H9 (cell line): Measurements from ENCODE around the gene GNA15. TPM values are rescaled to one million over a fixed set of nuclear protein-coding genes. Genes with fewer than 3 reads are reported as not detected.

Experiments
- DNase-seq: peaks from one replicate; pipeline ENCODE4 v3.0.0-alpha.2; 2017
- H2AFZ ChIP-seq: one replicate; pipeline ENCODE4 v1.6.1; 2013; ENCODE audit warnings: mild to moderate bottlenecking, low read length, control low read depth, moderate library complexity
- H2AK5ac ChIP-seq: 2 replicates; pipeline ENCODE4 v1.6.1; 2013; ENCODE audit warnings: low read length, control low read depth, mixed read lengths; ENCODE audit not compliant: insufficient read length
- H2BK120ac ChIP-seq: one replicate; pipeline ENCODE4 v1.6.1; 2013; ENCODE audit warnings: low read depth, mild to moderate bottlenecking, low read length, control low read depth, inconsistent platforms; ENCODE audit not compliant: poor library complexity, severe bottlenecking
- H2BK12ac ChIP-seq: 2 replicates; pipeline ENCODE4 v1.6.1; 2013; ENCODE audit warnings: low read length, control low read depth, mixed read lengths, low read depth; ENCODE audit not compliant: insufficient read length
- H2BK15ac ChIP-seq: 2 replicates; pipeline ENCODE4 v1.6.1; 2013; ENCODE audit warnings: low read depth, low read length, control low read depth
- H2BK20ac ChIP-seq: one replicate; pipeline ENCODE4 v1.6.1; 2013; ENCODE audit warnings: low read depth, mild to moderate bottlenecking, low read length, control low read depth, inconsistent platforms; ENCODE audit not compliant: poor library complexity, severe bottlenecking
- H2BK5ac ChIP-seq: 2 replicates; pipeline ENCODE4 v1.6.1; 2013; ENCODE audit warnings: low read length, control low read depth, mixed read lengths; ENCODE audit not compliant: insufficient read length
- H3K14ac ChIP-seq: 2 replicates; pipeline ENCODE4 v1.6.1; 2013; ENCODE audit warnings: low read length, control low read depth; ENCODE audit not compliant: insufficient read depth
- H3K18ac ChIP-seq: 2 replicates; pipeline ENCODE4 v1.6.1; 2013; ENCODE audit warnings: low read depth, mild to moderate bottlenecking, mixed read lengths, low read length, control low read depth; ENCODE audit not compliant: insufficient read length
- H3K23ac ChIP-seq: 2 replicates; pipeline ENCODE4 v1.6.1; 2013; ENCODE audit warnings: low read length, control low read depth, mixed read lengths, low read depth; ENCODE audit not compliant: insufficient read length
- H3K23me2 ChIP-seq: 2 replicates; pipeline ENCODE4 v1.6.1; 2013; ENCODE audit warnings: low read depth, mild to moderate bottlenecking, mixed read lengths, low read length, control low read depth; ENCODE audit not compliant: insufficient read length, poor library complexity, severe bottlenecking
- H3K27ac ChIP-seq: 2 replicates; pipeline ENCODE4 v1.5.1; 2013; ENCODE audit warnings: low read length, control low read depth, mixed read lengths, low read depth; ENCODE audit not compliant: insufficient read length
- H3K27me3 ChIP-seq: 2 replicates; pipeline ENCODE4 v1.6.1; 2013; ENCODE audit warnings: low read length, control low read depth, inconsistent platforms; ENCODE audit not compliant: insufficient read depth
- H3K4ac ChIP-seq: 2 replicates; pipeline ENCODE4 v1.6.1; 2013; ENCODE audit warnings: low read depth, mild to moderate bottlenecking, control low read depth, inconsistent platforms, low read length, moderate library complexity
- H3K4me1 ChIP-seq: 2 replicates; pipeline ENCODE4 v1.6.1; 2013; ENCODE audit warnings: low read length, control low read depth, inconsistent platforms; ENCODE audit not compliant: insufficient read depth
- H3K4me2 ChIP-seq: 2 replicates; pipeline ENCODE4 v1.6.1; 2013; ENCODE audit warnings: low read length, control low read depth, mixed read lengths; ENCODE audit not compliant: insufficient read length, insufficient read depth
- H3K56ac ChIP-seq: 2 replicates; pipeline ENCODE4 v1.6.1; 2013; ENCODE audit warnings: low read depth, mild to moderate bottlenecking, mixed read lengths, low read length, control low read depth; ENCODE audit not compliant: insufficient read length
- H3K79me1 ChIP-seq: 2 replicates; pipeline ENCODE4 v1.6.1; 2013; ENCODE audit warnings: low read depth, mild to moderate bottlenecking, moderate library complexity, low read length, control low read depth, inconsistent platforms; ENCODE audit not compliant: insufficient read depth, poor library complexity, severe bottlenecking
- H3K79me2 ChIP-seq: 2 replicates; pipeline ENCODE4 v1.6.1; 2013; ENCODE audit warnings: low read length, control low read depth, inconsistent platforms; ENCODE audit not compliant: insufficient read depth
- H3K9ac ChIP-seq: 2 replicates; pipeline ENCODE4 v1.6.1; 2013; ENCODE audit warnings: low read length, control low read depth, mixed read lengths; ENCODE audit not compliant: insufficient read length; ENCODE audit errors: extremely low read depth
- H3K9me3 ChIP-seq: one replicate; pipeline ENCODE4 v1.6.1; 2013; ENCODE audit warnings: low read depth, low read length, inconsistent platforms; ENCODE audit not compliant: control insufficient read depth
- H3T11ph ChIP-seq: one replicate; pipeline ENCODE4 v1.6.1; 2013; ENCODE audit warnings: mild to moderate bottlenecking, low read length, control low read depth, inconsistent platforms
- H4K20me1 ChIP-seq: one replicate; pipeline ENCODE4 v1.6.1; 2013; ENCODE audit not compliant: control insufficient read depth, insufficient read length, insufficient read depth
- H4K5ac ChIP-seq: 2 replicates; pipeline ENCODE4 v1.6.1; 2013; ENCODE audit warnings: low read depth, mild to moderate bottlenecking, mixed read lengths, low read length, control low read depth; ENCODE audit not compliant: insufficient read length
- H4K8ac ChIP-seq: replicated peaks from 2 replicates; pipeline ENCODE4 v1.6.1; 2013; ENCODE audit warnings: low read length, control low read depth, mixed read lengths, low read depth; ENCODE audit not compliant: insufficient read length
- H4K91ac ChIP-seq: 2 replicates; pipeline ENCODE4 v1.6.1; 2013; ENCODE audit warnings: low read depth, mild to moderate bottlenecking, moderate library complexity, mixed read lengths, low read length, control low read depth; ENCODE audit not compliant: insufficient read length
- H3K27ac Mint-ChIP-seq, 3 experiments: 2 replicates in 2 of 3; 3 replicates in 1 of 3; pipeline ENCODE4 v1.8.0; 2020 to 2021; ENCODE audit warnings: mixed read lengths in 3 of 3, mild to moderate bottlenecking in 1 of 3, moderate library complexity in 1 of 3
- H3K27me3 Mint-ChIP-seq: 2 replicates; pipeline ENCODE4 v1.8.0; 2021; ENCODE audit warnings: low read depth, mild to moderate bottlenecking, moderate library complexity, mixed read lengths
- H3K36me3 Mint-ChIP-seq, 3 experiments: 2 replicates in 2 of 3; 3 replicates in 1 of 3; pipeline ENCODE4 v1.8.0; 2020 to 2021; ENCODE audit warnings: low read depth in 3 of 3, mixed read lengths in 3 of 3; ENCODE audit not compliant: insufficient read depth in 1 of 3
- H3K4me1 Mint-ChIP-seq, 2 experiments: 2 replicates each; pipeline ENCODE4 v1.8.0; 2020; ENCODE audit warnings: mixed read lengths in 2 of 2
- H3K4me3 Mint-ChIP-seq, 2 experiments: 2 replicates in 1 of 2; 3 replicates in 1 of 2; pipeline ENCODE4 v1.8.0; 2020 to 2021; ENCODE audit warnings: mild to moderate bottlenecking in 2 of 2, mixed read lengths in 2 of 2, moderate library complexity in 1 of 2
- H3K9me3 Mint-ChIP-seq, 2 experiments: 2 replicates in 1 of 2; 3 replicates in 1 of 2; pipeline ENCODE4 v1.8.0; 2020; ENCODE audit warnings: mild to moderate bottlenecking in 2 of 2, mixed read lengths in 2 of 2, moderate library complexity in 1 of 2
- WGBS: extraction: QIAGEN DNeasy Blood & Tissue Kit; methylation state at CpG from one replicate; pipeline ENCODE4 v1.1.7; 2013; ENCODE audit warnings: missing lambda C conversion rate, low lambda C conversion rate, mixed read lengths; ENCODE audit not compliant: insufficient read length; ENCODE audit errors: extremely low coverage; 5-methylcytosine and 5-hydroxymethylcytosine counted together
- total RNA-seq: library from RNA; stranded (reverse); gene quantifications from 2 replicates; pipeline ENCODE4 v1.2.1, GENCODE V29; 2021
- TF ChIP-seq, protein P1 (sequence below): fragments of 200-600 bp; sonication (generic); conservative IDR thresholded peaks from 3 replicates; pipeline ENCODE4 v1.8.0; 2021; ENCODE audit warnings: antibody characterized with exemption, mild to moderate bottlenecking

GNA15 gene
- total RNA-seq, 1 experiment from 2014 or later, result not detected

DNA sequence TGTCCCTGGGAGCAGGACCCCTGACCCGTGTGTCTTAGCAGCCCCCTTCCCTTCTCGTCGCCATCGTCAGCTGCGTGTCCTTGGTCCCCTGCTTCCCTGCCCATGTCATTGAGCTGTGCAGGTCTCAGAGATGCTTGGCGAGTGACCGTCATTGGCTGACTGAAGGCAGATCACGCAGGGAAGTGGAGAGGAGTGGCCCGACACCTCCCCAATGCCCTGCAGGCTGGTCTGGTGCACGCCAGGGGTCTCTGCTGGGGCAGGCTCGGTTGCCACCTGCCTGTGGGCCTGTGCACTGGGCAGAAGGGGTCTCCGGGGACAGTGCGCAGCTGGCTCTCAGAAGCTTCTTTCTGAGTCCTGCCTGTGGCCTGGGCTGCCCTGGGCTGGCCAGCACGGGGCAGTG, 35.5 kb upstream of the GNA15 start:
- no peaks in the 10 kb centered on the region for H3K9me3 Mint-ChIP-seq
- Histone ChIP-seq H3K79me1 (peaks cover 15% of the 10 kb centered on the region), H2AFZ (no peak overlapping the region), H2BK20ac (no peak overlapping the region), H3K27me3 (no peaks in the 10 kb centered on the region), H4K8ac (no peak overlapping the region), H3K14ac (no peak overlapping the region), H4K91ac (no peak overlapping the region), H2BK15ac (no peak overlapping the region), H2BK120ac (no peak overlapping the region), H3K4ac (no peak overlapping the region), H2AK5ac (no peak overlapping the region), H3K23me2 (peaks cover 11% of the 10 kb centered on the region), H3K4me1 (no peaks in the 10 kb centered on the region; the same call in 1 of the 2 replicates), H2BK5ac (no peak overlapping the region), H3K79me2 (peaks cover 26% of the 10 kb centered on the region; the same call in 1 of the 2 replicates), H3K9me3 (no peaks in the 10 kb centered on the region), H4K20me1 (peaks cover 10% of the 10 kb centered on the region), H3K18ac (no peak overlapping the region), H3T11ph (no peak overlapping the region), H3K9ac (no peak overlapping the region), H2BK12ac (no peak overlapping the region), H3K27ac (no peak overlapping the region), H4K5ac (no peak overlapping the region), H3K56ac (no peak overlapping the region), H3K23ac (no peak overlapping the region), H3K4me2 (no peak overlapping the region)
- H3K4me1 Mint-ChIP-seq, result peaks cover 13 to 19% of the 10 kb centered on the region in 2 experiments; a peak in 3 of 4 replicates
- no peak overlapping the region for H3K4me3 Mint-ChIP-seq
- H3K27me3 Mint-ChIP-seq, result no peaks in the 10 kb centered on the region
- H3K36me3 Mint-ChIP-seq, result no peaks in the 10 kb centered on the region
- DNase-seq, result no peak
- WGBS, result no CpG with 5 or more reads among the region's 14 CpGs
- H3K27ac Mint-ChIP-seq, result no peak overlapping the region
- TF ChIP-seq, protein P1, sequence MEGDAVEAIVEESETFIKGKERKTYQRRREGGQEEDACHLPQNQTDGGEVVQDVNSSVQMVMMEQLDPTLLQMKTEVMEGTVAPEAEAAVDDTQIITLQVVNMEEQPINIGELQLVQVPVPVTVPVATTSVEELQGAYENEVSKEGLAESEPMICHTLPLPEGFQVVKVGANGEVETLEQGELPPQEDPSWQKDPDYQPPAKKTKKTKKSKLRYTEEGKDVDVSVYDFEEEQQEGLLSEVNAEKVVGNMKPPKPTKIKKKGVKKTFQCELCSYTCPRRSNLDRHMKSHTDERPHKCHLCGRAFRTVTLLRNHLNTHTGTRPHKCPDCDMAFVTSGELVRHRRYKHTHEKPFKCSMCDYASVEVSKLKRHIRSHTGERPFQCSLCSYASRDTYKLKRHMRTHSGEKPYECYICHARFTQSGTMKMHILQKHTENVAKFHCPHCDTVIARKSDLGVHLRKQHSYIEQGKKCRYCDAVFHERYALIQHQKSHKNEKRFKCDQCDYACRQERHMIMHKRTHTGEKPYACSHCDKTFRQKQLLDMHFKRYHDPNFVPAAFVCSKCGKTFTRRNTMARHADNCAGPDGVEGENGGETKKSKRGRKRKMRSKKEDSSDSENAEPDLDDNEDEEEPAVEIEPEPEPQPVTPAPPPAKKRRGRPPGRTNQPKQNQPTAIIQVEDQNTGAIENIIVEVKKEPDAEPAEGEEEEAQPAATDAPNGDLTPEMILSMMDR, result no peak
